Measurements from ENCODE around the gene CARD10. TPM values are rescaled to one million over a fixed set of nuclear protein-coding genes. Genes with fewer than 3 reads are reported as not detected.
A peak's percentile ranks its signal among the peaks of the same experiment; 100 is the strongest.

CARD10 gene
- total and polyA plus RNA-seq, 2 of the 13 experiments (the other 11 are each of a cell fraction or from before 2014, with no cell fraction given), result 35.2 to 55.8 TPM

GRCh38 chr22:37521236-37521739 is 2.1 kb upstream of the CARD10 start (continued):
- peak; percentile 26; the same call in 1 of the 2 replicates for TF ChIP-seq PAXIP1 (CRISPR knock-in tag; conservative IDR thresholded peaks at IDR 0.05)
- no peak for TF ChIP-seq NONO (IDR thresholded peaks at IDR 0.05)
- no peak for TF ChIP-seq NONO (CRISPR knock-in tag; conservative IDR thresholded peaks at IDR 0.05)
- no peak for TF ChIP-seq ZNF691 (CRISPR knock-in tag; IDR thresholded peaks at IDR 0.05; ENCODE audit: borderline replicate concordance, low read depth)
- TF ChIP-seq ZNF503 (CRISPR knock-in tag; IDR thresholded peaks at IDR 0.05), result no peak
- TF ChIP-seq SATB2 (CRISPR knock-in tag; IDR thresholded peaks at IDR 0.05), result no peak
- 0 out of 2 replicates have a peak, but pooled peaks have one; percentile 16 for TF ChIP-seq ELF3 (CRISPR knock-in tag; IDR thresholded peaks at IDR 0.05)
- no peak for TF ChIP-seq MAX (IDR thresholded peaks at IDR 0.05)
- no peak for TF ChIP-seq STAT6 (CRISPR knock-in tag; IDR thresholded peaks at IDR 0.05; ENCODE audit: borderline replicate concordance)
- TF ChIP-seq TFAP4 (IDR thresholded peaks at IDR 0.05; ENCODE audit: borderline replicate concordance, low read depth), result no peak
- TF ChIP-seq ZNF740 (CRISPR knock-in tag; IDR thresholded peaks at IDR 0.05), result no peak
- no peak for TF ChIP-seq SRF (IDR thresholded peaks at IDR 0.05; ENCODE audit: low read depth, low read length)
- peak; percentile 56; the same call in 1 of the 2 replicates for TF ChIP-seq MTA1 (CRISPR knock-in tag; IDR thresholded peaks at IDR 0.05; ENCODE audit: borderline replicate concordance)
- TF ChIP-seq ASH2L (IDR thresholded peaks at IDR 0.05; ENCODE audit: insufficient read length, low read depth, low read length), result peak; percentile 19
- no peak for TF ChIP-seq ZNF263 (CRISPR knock-in tag; IDR thresholded peaks at IDR 0.05)
- no peak for TF ChIP-seq RAD21 (CRISPR knock-in tag; IDR thresholded peaks at IDR 0.05)

Data from HepG2 (cell line).